Stimulated activated CD8-positive, alpha-beta memory T cell treated with anti-CD3 and anti-CD28 coated beads, Interleukin-2, amount 100 ng/mL, for 1 hour (primary cell): ENCODE measurements around the gene SCRG1.

Source experiments
- DNase-seq, 2 donors: peaks; one replicate each; pipeline ENCODE4 v3.0.0-alpha.2; 2020; ENCODE audit warnings: low read depth in 2 of 2

Gene SCRG1

DNA sequence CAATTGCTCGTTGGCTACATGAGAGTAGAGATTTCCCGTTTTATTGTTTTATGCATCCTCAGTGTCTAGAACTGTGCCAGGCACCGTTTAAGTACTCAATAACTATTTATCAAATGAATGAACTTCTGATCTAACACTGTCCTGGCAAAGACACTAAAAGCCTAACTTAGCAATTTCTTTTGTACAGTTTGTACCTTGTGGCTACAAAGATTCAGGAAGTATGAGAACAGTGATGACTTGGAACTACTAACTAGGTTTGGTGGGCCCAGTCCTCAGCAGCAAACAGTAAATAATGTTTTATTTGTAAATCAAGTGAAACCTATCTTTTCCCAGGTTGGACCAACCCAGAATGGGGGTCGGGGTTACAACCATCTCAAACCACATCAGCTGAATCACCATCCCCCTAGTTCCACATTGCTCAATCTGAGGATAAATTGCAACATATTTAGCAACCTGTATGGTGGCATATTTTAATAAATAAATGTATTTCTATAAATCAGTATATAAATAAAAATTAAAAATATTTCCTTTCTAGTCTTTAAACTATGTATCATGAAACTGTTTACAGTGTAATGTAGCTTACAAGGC lies 12.3 kb upstream of the SCRG1 start:
- DNase-seq, result no peak

DNA sequence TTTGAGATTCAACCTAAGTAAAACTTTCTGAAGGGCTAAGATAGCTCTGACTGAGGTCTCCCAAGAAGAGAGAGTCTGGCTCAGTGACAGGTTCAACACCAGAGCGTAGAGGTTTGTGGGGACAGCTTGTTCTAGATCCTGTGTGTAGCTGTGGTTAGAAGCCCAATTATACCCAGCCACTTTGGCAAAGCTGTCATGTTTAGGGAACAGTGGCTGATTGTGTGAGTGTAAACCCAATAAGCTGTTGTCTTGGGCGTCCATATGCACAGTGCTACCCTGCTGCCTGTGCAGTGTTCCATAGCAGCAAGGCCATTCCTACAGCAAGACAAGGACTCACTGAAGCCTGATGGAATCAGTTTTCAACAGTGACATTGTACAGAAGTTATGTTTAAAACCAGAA lies 11.2 kb upstream of the SCRG1 start:
- DNase-seq, result no peak

DNA sequence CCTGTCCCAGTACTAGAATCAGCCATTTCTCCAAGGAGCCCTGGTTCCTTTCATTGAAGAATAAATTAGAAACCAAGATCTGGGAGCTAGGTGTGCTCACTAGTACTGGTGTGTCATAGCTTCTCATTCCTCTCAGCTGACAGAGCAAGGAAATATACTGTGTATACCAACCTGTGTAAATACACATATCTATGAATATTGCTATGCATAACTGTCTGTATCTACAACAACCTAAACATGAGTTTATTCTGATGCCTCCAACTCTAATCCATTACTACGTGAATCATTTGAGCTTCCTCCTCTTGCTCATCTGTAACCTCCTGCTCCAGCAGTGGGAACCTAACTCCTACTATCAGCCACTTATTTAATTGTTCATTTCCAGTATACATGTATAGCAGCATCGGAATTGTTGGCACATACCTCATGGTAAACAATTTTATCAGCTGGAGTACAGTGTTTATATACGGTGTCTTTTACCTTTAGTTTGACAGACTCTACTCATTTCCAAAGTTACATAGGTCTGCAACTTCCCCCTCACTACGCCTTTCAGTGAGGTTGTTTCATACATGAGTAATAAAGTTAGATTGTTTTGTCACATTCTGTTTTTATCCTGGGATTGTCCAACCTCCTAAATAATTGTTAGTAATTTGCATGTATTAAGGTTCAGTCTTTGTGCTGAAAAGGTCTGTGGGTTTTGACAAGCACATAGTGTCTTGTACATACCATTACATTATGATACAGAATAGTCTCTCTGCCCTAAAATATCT lies 7.1 kb upstream of the SCRG1 start:
- DNase-seq, result no peak

DNA sequence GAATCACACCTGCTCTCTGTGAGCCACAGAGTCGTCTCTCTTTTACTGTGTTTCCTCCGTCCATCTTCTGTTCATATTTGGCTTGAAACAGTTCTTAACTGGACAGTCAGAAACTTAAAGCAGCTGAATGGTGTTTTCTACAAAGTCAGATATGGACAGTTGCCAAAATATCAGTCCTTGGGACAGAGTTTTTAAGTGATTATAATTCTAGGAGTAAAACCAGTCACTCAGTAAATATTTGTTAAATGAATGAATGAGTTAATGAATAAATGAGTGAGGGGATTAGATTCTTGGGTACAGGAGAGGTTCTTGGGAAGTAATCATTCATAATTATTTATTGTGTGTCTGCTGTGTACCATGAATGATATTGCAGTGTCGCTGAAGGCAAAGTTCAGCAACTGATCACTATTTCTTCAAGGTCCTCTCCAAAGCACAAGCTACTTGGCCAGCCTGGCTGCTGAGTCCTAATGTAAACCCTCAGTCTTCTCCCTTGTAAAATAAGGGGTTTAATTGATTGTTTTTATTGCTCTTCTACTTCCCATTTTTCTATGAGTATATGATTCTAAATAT lies 5.5 kb upstream of the SCRG1 start:
- DNase-seq, result no peak

DNA sequence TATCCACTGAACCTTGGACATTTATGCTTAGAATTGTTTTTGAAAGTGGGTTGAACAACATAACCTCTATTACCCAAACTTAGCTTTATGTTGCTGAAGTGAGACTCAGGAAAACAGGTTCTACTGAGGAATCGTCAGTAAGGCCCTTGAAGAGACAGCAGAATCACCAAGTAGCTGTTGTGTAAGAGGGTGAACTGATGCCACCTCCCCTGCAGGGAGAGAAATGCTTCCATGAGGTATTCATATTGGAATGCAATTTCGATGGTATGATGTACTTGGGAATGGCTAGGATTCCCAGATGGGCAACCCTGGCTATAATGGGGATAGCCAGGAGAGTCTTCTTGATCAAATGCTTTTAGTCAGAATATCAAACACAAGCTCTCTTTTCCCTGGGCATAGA lies 4.1 kb upstream of the SCRG1 start:
- DNase-seq, result no peak

DNA sequence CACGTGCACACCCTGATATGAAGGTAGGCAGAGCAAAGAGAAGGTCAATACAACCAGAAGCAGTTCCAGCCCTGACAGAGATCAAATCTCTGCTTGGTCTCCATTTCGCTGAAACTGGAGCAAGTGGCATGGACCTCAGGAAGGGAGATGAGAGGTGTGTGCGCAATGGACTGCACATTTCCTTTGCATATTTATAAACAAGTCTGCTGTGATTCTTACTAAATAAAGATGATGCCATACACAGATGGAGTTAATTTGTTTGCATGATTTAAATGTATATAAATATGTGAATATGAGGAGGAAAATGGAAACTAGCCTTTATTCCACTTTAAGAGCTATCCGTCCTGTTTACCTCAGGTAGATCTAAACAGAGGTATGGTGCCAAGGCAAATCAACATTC lies 2.1 kb upstream of the SCRG1 start:
- no peak for DNase-seq

DNA sequence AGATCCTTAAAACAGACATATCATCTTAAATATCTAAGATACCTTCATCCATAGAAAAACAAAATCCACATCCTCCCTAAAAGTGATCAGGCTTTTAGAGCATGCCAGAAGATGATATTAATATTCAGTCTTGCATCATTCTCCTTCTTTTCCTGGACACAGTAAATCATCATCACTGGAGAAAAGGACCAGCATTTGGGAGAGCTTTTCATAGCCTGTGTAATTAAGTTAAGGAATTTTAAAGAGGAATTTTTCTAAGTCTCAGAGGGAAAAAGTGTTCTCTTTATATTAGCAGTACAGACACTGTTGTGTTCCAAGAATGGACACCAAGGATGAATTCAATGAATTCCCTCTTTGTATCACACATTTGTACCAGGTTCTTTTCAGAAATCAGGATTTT lies 696 bp downstream of the SCRG1 start:
- no peak for DNase-seq

DNA sequence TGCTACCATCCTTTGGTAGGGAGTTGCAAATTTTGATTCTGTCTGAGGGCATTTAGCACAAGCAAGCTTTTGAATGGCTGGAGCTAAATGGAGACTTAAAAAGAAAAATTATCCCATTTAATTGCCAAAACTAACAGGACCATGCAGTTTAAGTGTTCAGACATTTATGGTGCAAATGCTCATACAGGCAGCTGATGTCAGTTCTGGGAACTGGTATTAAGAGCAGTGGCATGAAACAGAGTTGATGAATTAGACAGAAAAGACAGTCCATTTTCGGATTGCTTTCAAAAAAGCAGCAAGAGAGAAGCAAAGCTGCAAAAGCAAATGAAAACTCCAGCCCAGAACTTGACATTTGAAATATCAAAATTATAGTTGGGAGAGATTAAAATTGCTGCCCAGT lies 1.3 kb downstream of the SCRG1 start:
- no peak for DNase-seq

DNA sequence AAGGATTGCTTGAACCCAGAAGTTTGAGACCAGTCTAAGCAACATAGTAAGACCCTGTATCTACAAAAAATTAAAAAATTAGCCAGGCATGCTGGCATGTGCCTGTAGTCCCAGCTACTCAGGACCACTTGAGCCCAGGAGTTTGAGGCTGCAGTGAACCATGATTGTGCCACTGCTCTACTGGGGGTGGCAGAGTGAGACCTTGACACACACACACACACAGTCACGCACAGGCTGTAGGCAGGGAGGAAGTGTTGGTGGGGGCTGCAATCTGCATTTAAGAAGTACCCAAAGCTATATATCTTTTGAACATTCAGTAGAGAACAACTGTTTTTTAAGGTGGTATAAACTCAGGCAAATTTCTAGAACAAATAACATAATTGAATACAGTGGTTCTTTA lies 7.2 kb downstream of the SCRG1 start:
- DNase-seq, result no peak

DNA sequence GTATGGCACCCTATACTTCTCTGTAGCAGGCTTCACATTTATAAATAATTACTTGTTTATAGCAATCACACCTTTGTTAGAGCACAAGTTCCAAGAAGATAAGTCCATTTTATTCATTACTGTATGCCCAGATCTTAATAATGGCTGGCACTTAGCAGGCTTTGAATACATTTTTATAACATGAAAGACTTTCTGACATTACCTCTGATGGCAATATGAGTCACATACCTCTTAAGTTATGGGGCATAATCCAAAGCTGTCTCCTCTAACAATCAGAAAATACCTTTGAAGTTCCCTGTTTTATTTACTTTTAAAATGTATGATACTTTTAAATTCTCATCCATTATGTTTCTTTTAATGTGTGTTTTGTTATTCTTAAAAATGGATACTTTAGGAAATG lies 12.2 kb downstream of the SCRG1 start:
- no peak for DNase-seq

DNA sequence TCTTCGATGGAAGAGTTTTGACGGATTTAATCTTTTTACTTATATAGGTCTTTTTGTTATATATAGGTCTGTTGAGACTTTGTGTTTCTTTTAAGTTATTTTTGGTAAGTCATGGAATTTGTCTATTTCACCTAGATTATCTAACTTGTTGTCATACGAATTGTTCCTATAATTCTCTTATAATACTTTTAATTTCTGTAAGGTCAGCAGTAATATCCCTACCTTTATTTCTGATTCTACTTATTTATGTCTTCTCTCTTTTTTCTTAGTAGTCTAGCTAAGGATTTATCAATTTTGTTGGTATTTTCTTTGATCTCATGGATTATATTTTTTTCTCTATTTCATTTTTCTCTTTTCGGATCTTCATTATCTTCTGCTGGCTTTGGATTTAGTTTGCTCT lies 16.6 kb downstream of the SCRG1 start:
- no peak for DNase-seq

DNA sequence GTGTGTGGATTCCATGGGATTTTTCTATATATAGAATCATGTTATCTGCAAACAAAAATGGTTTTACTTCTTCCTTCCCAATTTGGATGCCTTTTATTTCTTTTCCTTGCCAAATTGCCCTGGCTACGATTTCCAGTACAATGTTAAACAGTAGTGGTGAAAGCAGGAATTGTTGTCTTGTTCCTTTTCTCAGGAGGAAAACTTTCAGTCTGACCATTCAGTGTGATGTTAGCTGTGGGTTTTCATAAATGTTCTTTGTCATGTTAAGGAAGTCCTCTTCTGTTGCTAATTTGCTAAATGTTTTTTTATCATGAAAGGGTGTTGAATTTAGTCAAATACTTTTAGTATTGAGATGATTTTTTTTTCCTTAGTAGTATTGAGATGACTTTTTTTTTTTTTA lies 17.3 kb downstream of the SCRG1 start:
- DNase-seq, result no peak

DNA sequence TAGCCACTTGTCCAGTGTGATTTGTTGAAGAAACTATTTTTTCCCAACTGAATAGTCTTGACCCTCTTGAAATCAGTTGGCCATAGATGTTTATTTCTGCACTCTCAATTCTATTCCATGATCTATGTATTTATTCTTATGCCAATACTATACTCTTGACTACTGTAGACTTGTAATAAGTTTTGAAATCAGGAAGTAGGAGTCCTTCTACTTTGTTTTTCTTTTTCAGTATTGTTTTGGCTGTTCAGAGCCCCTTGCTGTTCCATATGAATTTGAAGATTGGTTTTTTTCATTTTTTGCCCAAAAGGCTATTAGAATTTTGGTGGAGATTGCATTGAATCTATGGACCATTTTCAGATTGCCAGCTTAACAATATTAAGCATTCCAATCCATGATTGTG lies 17.9 kb downstream of the SCRG1 start:
- no peak for DNase-seq

DNA sequence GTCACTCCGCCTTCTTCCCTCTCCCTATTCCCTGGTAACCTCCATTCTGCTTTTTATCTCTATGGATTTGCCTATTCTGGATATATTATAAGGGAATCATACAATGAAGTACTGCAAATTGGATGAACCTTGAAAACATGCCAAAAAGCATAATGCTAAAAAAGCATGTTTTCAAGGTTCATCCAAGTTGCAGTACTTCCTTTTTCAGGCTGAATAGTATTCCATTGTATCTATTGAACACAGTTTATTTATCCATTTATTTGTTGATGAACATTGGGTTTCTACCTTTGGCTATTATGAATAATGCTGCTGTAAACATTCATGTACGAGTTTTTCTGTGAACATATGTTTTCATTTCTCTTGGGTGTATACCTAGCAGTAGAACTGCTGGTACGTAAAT lies 19.0 kb downstream of the SCRG1 start:
- no peak for DNase-seq

DNA sequence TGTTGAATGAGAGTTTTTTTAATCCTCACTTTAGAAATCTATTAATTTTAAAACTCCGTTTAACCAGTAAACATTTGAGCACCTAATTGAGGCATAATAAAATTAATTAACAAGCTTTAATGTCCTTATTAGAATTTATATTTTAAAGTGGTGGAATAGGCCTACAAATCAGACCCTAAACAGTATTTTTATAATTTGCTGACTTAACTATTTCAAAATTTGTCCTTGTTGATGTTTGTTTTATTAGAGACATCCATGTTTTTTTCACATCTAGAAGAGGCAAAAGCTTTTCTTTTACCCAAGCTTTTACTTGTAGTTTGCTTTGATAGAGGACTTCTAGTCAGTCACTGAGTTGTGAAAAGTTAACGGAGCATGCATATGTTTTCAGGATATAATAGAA lies 24.3 kb downstream of the SCRG1 start:
- no peak for DNase-seq

DNA sequence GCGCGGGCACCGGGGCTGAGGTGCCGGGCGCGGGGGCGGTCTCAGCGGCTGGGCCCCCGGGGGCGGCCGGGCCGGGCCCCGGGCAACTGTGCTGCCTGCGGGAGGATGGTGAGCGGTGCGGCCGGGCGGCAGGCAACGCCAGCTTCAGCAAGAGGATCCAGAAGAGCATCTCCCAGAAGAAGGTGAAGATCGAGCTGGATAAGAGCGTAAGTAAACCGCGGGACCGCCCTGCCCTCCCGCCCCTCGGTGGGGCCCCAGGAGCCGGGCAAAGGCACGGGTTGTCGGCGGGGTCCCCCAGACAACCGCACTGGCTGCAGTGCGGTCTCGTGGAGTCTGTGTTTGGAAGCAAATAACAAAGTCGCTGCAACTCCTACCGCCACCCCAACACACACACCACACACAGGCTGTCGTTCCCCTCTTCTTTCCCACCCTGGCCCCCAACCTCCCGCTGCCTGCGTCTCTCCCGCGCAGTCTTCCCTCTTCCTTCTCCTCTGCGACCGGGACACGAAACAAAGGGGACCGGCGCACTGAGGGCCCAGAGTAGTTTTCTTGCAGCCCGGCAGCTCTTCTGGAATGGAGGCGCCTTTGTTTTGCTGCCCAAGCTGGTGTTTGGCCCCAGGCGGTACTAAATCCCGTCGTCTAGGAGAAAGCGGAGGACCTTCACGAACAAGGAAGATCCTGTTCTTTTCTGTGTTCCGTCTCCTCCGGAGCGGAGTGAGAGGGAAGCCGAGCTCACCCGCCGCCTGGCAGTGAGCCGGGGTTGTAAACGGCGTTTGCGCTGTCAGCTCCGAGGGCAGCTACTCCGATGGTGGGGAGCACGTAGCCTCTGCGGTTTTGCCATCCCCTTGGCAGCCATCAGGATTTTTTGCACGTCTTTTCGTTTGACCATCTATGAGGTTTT lies 27.4 kb downstream of the SCRG1 start:
- DNase-seq, result peak in 1 of 2 donors; percentile 19

DNA sequence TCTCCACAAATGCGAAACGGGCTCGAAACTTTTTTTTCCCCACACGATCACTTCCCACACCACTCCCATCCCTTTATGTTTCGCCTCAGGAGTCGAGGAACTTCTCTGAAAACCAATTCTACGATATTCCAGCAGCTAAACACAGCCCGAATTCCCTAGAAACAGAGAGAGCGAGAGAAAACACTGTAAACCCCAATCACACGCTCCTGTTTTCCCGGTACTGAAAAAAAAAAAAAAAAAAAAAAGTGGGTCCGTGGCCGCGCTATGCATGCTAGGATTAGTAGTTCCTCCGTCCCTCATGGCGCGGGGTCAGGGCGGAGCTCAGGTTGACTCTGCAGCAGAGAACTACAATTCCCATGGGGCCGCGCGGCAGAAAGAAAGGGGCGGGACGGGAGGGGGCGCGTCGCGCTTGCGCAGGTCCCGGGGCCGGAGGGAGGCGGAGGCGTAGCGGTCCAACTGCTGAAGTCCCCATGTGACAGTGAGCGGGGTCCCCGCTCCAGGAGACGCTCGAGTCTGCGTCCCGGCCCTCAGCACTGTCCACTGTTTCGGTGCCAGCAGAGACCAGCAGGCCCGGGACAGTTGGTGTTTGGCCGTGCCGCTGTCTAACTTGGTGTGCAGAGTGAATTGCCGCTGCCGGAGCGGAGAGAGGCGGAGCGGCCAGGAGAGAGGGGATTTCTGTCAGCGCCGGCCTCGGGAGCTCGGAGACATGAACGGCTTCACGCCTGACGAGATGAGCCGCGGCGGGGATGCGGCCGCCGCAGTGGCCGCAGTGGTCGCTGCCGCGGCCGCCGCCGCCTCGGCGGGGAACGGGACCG lies 28.2 kb downstream of the SCRG1 start, which contains the start of gene SAP30:
Gene SAP30, plus strand, starts transcription at position 478 of the 815 bp plus-strand sequence. Its CDS starts 229 bp downstream, at position 707.
- DNase-seq, result peak; percentile 96 to 98

DNA sequence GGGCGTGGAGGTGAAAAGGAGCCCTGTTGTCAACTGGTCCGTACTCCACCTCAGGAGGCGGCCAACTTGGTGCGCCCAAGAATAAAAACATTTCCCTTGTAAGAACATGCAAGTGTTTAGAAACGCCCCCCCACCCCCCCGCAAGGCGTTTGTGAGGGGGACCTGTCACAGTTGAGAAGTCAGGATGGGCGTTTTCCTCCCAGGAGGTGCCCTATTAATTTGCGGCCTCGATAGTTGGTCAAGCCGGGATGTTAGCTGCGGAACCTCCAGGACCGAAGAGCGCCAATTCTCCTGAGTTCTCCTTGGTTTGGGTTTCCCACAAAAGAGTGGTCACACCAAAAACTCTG lies 28.8 kb downstream of the SCRG1 start:
- DNase-seq, result peak; percentile 28 to 43

DNA sequence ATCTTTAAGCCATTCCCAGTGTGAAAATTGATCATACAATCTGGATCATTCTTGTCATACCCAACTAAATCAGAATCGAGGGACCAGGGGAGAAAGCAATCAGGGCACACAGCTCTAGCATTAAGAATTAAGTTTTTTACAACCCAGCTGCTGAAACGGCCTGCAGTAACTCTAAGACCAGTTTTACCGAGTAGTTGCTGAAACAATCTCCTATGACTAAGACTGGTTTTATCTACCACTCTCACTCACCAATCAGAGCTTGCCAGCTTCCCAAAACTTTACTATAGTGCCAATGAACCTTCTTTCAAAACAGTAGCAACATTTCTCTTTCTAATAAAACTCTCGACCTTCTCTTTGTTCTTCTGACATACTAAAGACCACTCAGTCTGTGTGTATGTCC lies 31.0 kb downstream of the SCRG1 start:
- DNase-seq, result no peak

DNA sequence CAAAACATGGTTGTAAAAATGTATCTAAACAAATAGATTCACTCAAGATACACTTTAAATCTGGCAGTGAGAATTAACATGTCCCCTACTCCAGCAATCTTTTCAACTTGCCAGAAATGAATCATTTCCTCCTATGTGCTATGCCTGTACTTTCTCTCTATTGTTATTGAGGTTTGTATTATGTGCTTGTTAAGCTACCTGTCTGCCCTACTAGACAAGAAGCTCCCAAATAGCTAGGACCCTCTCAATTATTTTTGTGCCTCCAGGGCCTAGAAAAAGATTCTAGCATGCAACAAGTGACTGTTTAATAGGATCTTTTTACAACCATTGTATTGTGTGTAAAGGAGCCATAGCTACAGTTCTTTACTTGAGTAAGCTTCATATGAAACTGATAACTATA lies 31.6 kb downstream of the SCRG1 start:
- DNase-seq, result no peak

DNA sequence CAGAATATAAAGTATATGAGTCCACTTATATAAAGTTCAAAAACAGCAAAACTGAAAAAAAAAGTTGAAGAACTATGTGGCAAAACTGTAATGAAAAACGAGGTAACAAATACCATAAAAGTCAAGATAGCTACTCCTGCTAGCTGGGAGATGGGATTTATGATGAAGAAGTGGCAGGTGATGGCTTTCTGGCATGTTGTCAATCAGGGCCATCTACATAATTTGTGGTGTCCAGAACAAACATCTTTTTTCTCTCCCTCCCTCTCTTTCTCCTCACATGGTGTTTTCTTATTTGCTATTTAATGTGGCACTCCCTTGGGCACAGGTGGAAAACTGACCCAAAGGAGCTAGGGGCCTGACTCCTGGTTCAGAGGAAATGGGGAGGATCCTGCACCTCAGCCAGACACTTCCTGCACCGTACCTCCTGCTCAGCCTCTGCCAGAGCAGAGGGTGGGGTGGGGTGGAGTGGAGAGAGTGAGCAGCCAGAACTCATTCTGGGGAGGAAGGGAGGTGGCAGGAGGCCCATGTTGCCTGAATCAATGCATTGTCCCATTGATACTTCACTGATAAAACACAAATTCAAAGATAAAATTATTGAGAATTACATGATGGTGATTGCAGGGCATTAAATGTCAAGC lies 33.4 kb downstream of the SCRG1 start:
- DNase-seq, result no peak
